GM19099 (cell line): Measurements from ENCODE around the gene MASP2.

Experiments
- POLR2A ChIP-seq: IDR thresholded peaks from 3 replicates; pipeline ENCODE4 v1.6.1; 2011; ENCODE audit warnings: low read depth; ENCODE audit not compliant: insufficient read length; ENCODE audit errors: extremely low read depth

MASP2 gene

GRCh38 chr1:10980094-10980577 lies 66.9 kb downstream of the MASP2 start:
- no peak for TF ChIP-seq POLR2A

- TF ChIP-seq POLR2A: no peak
Measured at GRCh38 chr1:10979483-10979920, 67.5 kb downstream of the MASP2 start.

GRCh38 chr1:10978719-10979118 lies 68.3 kb downstream of the MASP2 start:
- no peak for TF ChIP-seq POLR2A
